Tibial nerve (tissue), 4 donors: ENCODE data around the gene SP5.

Experiments
- CTCF ChIP-seq, 5 experiments: fragments of 200-600 bp in 3 of 5; fragments of 450-650 bp in 2 of 5; sonication (generic) in 3 of 5; IDR thresholded peaks; one replicate each; pipeline ENCODE4 v1.5.1; 2016 to 2019; ENCODE audit warnings: antibody characterized with exemption in 5 of 5, mild to moderate bottlenecking in 3 of 5, moderate library complexity in 2 of 5
- EP300 ChIP-seq, 2 donors: sonication (generic); formaldehyde crosslinking; IDR thresholded peaks; one replicate each; pipeline ENCODE4 v1.6.1; 2017; ENCODE audit warnings: antibody characterized with exemption in 2 of 2, mild to moderate bottlenecking in 1 of 2

- no peak for TF ChIP-seq CTCF (IDR thresholded peaks at IDR 0.05)
- TF ChIP-seq EP300 (IDR thresholded peaks at IDR 0.05), result no peak
These were observed 44.1 kb upstream of the SP5 start for GRCh38 chr2:170671079-170671478.
